BLaER1 (cell line): ENCODE data around the gene ZNF683.

ENCODE experiments used
- H3K27ac ChIP-seq: shearing (Covaris generic); formaldehyde crosslinking; 2 replicates; pipeline ENCODE4 v1.8.1; 2022
- H3K27me3 ChIP-seq: shearing (Covaris generic); formaldehyde crosslinking; 2 replicates; pipeline ENCODE4 v1.8.1; 2022
- H3K36me3 ChIP-seq: shearing (Covaris generic); formaldehyde crosslinking; 2 replicates; pipeline ENCODE4 v1.8.1; 2022
- H3K4me1 ChIP-seq: shearing (Covaris generic); formaldehyde crosslinking; 2 replicates; pipeline ENCODE4 v1.8.1; 2022
- H3K4me2 ChIP-seq: shearing (Covaris generic); formaldehyde crosslinking; 2 replicates; pipeline ENCODE4 v1.8.1; 2022
- H3K4me3 ChIP-seq: shearing (Covaris generic); formaldehyde crosslinking; 2 replicates; pipeline ENCODE4 v1.8.1; 2022
- H3K9ac ChIP-seq: shearing (Covaris generic); formaldehyde crosslinking; 2 replicates; pipeline ENCODE4 v1.8.1; 2022
- H3K9me3 ChIP-seq: shearing (Covaris generic); formaldehyde crosslinking; 2 replicates; pipeline ENCODE4 v1.8.1; 2022
- H4K20me1 ChIP-seq: shearing (Covaris generic); formaldehyde crosslinking; 2 replicates; pipeline ENCODE4 v1.8.1; 2022
- Cebpa-rat ChIP-seq: shearing (Covaris generic); IDR thresholded peaks from 2 replicates; pipeline ENCODE4 v1.8.1; 2022

The ZNF683 gene

GRCh38 chr1:26370591-26371382, 1.8 kb downstream of the ZNF683 start:
- Histone ChIP-seq H3K9ac (peak overlapping the region; percentile 21; the same call in 1 of the 2 replicates), H3K4me2 (peak overlapping the region; percentile 63), H4K20me1 (no peaks in the 10 kb centered on the region), H3K4me1 (peaks cover 32% of the 10 kb centered on the region), H3K36me3 (no peaks in the 10 kb centered on the region), H3K27ac (peak overlapping the region; percentile 45; the same call in 1 of the 2 replicates), H3K27me3 (no peaks in the 10 kb centered on the region), H3K4me3 (no peak overlapping the region), H3K9me3 (no peaks in the 10 kb centered on the region)
- no peak for TF ChIP-seq Cebpa-rat

GRCh38 chr1:26368486-26368885, 4.1 kb downstream of the ZNF683 start:
- Histone ChIP-seq H4K20me1 (no peaks in the 10 kb centered on the region), H3K36me3 (no peaks in the 10 kb centered on the region), H3K27ac (no peak overlapping the region), H3K4me1 (peaks cover 24% of the 10 kb centered on the region), H3K4me3 (no peak overlapping the region), H3K9ac (no peak overlapping the region), H3K4me2 (no peak overlapping the region), H3K9me3 (no peaks in the 10 kb centered on the region), H3K27me3 (no peaks in the 10 kb centered on the region)
- no peak for TF ChIP-seq Cebpa-rat

GRCh38 chr1:26368006-26368405, 4.5 kb downstream of the ZNF683 start:
- H3K36me3 ChIP-seq, result no peaks in the 10 kb centered on the region
- no peak overlapping the region for H3K4me3 ChIP-seq
- H4K20me1 ChIP-seq, result no peaks in the 10 kb centered on the region
- 0 out of 2 replicates have a peak, but pooled peaks cover under 1% of the 10 kb centered on the region for H3K27me3 ChIP-seq
- H3K9me3 ChIP-seq, result no peaks in the 10 kb centered on the region
- H3K4me2 ChIP-seq, result no peak overlapping the region
- H3K27ac ChIP-seq, result no peak overlapping the region
- no peak overlapping the region for H3K9ac ChIP-seq
- H3K4me1 ChIP-seq, result peaks cover 23% of the 10 kb centered on the region
- TF ChIP-seq Cebpa-rat, result no peak

GRCh38 chr1:26367441-26367840, 5.1 kb downstream of the ZNF683 start:
- H3K9me3 ChIP-seq, result no peaks in the 10 kb centered on the region
- H3K4me2 ChIP-seq, result no peak overlapping the region
- no peaks in the 10 kb centered on the region for H3K36me3 ChIP-seq
- no peaks in the 10 kb centered on the region for H4K20me1 ChIP-seq
- peaks cover 19% of the 10 kb centered on the region for H3K4me1 ChIP-seq
- TF ChIP-seq Cebpa-rat, result no peak
- no peak overlapping the region for H3K27ac ChIP-seq
- H3K9ac ChIP-seq, result no peak overlapping the region
- H3K27me3 ChIP-seq, result peaks cover 5% of the 10 kb centered on the region; the same call in 1 of the 2 replicates
- no peak overlapping the region for H3K4me3 ChIP-seq

- Histone ChIP-seq H3K27me3 (peaks cover 29% of the 10 kb centered on the region), H3K4me3 (no peak overlapping the region), H3K4me1 (peaks cover 29% of the 10 kb centered on the region), H3K27ac (no peak overlapping the region), H3K9me3 (no peaks in the 10 kb centered on the region), H3K9ac (no peak overlapping the region), H3K4me2 (no peak overlapping the region), H4K20me1 (no peaks in the 10 kb centered on the region; the same call in 1 of the 2 replicates), H3K36me3 (no peaks in the 10 kb centered on the region)
- TF ChIP-seq Cebpa-rat, result no peak
Measured at GRCh38 chr1:26364956-26365355, 7.6 kb downstream of the ZNF683 start.

- no peak overlapping the region for H3K4me3 ChIP-seq
- H3K36me3 ChIP-seq, result no peaks in the 10 kb centered on the region
- no peak overlapping the region for H3K9ac ChIP-seq
- peaks cover 41% of the 10 kb centered on the region for H3K27me3 ChIP-seq
- no peak overlapping the region for H3K27ac ChIP-seq
- no peak for TF ChIP-seq Cebpa-rat
- H4K20me1 ChIP-seq, result no peaks in the 10 kb centered on the region; the same call in 1 of the 2 replicates
- 0 out of 2 replicates have a peak overlapping the region, but pooled peaks have one; percentile 25 for H3K4me2 ChIP-seq
- peaks cover 27% of the 10 kb centered on the region for H3K4me1 ChIP-seq
- H3K9me3 ChIP-seq, result no peaks in the 10 kb centered on the region
Measured at GRCh38 chr1:26363549-26364448, 8.8 kb downstream of the ZNF683 start.

- Histone ChIP-seq H3K9ac (no peak overlapping the region), H3K4me1 (peaks cover 27% of the 10 kb centered on the region), H3K4me3 (no peak overlapping the region), H3K9me3 (no peaks in the 10 kb centered on the region), H3K27ac (no peak overlapping the region), H4K20me1 (no peaks in the 10 kb centered on the region; the same call in 1 of the 2 replicates), H3K36me3 (no peaks in the 10 kb centered on the region), H3K27me3 (peaks cover 54% of the 10 kb centered on the region), H3K4me2 (no peak overlapping the region)
- TF ChIP-seq Cebpa-rat, result no peak
Measured at GRCh38 chr1:26362331-26362730, 10.2 kb downstream of the ZNF683 start.

- Histone ChIP-seq H3K27ac (no peak overlapping the region), H3K4me1 (peaks cover 27% of the 10 kb centered on the region), H3K9me3 (no peaks in the 10 kb centered on the region), H3K4me2 (peak overlapping the region; percentile 69), H3K4me3 (no peak overlapping the region), H3K27me3 (peaks cover 54% of the 10 kb centered on the region), H3K9ac (no peak overlapping the region), H4K20me1 (no peaks in the 10 kb centered on the region; the same call in 1 of the 2 replicates), H3K36me3 (no peaks in the 10 kb centered on the region)
- no peak for TF ChIP-seq Cebpa-rat
Measured at GRCh38 chr1:26361605-26362122, 10.9 kb downstream of the ZNF683 start.

- Histone ChIP-seq H4K20me1 (no peaks in the 10 kb centered on the region; the same call in 1 of the 2 replicates), H3K36me3 (no peaks in the 10 kb centered on the region), H3K4me1 (peaks cover 27% of the 10 kb centered on the region), H3K9ac (no peak overlapping the region), H3K27ac (no peak overlapping the region), H3K4me2 (peak overlapping the region; percentile 69), H3K4me3 (no peak overlapping the region), H3K9me3 (no peaks in the 10 kb centered on the region), H3K27me3 (peaks cover 54% of the 10 kb centered on the region)
- TF ChIP-seq Cebpa-rat, result no peak
Measured at GRCh38 chr1:26360807-26361604, 11.5 kb downstream of the ZNF683 start.
